Measurements from ENCODE around the gene CCNYL1. TPM values are rescaled to one million over a fixed set of nuclear protein-coding genes. Genes with fewer than 3 reads are reported as not detected.

The CCNYL1 gene
- 18.0 TPM for total RNA-seq (ENCODE audit: unreplicated experiment)
- long read RNA-seq: 0 reads

DNA sequence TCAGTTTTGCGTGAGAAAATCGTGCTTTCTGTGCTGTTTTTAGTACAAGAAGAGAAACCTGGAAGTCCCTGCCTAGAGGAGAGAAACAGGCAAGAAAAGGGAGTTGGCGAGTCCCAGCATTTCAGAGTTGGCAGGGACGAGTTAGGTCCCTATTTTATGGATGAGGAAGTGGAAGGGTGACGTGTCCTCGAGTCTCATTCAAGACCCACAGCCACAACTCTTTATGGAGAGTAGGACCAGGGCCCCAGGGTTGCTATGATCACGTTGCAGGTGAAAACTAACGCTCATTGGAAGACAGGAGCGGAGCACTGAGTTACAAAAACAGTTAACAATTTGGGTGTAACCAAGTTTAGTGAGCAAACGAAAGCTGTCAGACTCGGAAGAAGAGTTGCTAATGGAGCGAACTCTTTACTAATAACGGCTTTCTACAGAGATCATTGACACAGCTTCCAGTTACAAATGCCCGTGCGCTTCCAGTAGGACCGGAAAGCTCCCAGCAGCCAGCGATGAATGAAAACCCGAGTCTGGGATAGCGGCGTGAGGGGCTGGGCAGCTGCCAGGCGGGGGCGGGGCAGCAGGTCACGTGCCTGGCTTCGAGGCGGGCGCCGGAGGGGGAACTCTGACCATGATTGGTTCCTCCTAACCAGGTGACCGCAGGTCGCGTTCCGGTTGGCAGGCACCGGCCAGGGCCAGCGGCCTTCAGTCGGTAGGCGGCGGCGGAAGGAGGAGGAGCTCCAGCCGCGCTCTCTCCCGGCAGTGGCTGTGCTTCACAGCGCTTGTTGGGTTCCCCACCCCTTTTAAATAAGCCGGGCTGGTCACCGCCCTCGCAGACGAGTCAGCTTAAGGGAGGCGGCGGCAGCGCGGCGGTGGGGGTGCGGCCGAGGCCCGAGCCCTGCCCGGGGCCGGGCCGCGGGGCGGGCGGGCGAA lies at the start of gene CCNYL1:
Gene CCNYL1 (plus strand): TSS at position 827 of the 927 bp plus-strand sequence. CDS start 257 bp downstream, outside the sequence.
- TF ChIP-seq, protein P1, sequence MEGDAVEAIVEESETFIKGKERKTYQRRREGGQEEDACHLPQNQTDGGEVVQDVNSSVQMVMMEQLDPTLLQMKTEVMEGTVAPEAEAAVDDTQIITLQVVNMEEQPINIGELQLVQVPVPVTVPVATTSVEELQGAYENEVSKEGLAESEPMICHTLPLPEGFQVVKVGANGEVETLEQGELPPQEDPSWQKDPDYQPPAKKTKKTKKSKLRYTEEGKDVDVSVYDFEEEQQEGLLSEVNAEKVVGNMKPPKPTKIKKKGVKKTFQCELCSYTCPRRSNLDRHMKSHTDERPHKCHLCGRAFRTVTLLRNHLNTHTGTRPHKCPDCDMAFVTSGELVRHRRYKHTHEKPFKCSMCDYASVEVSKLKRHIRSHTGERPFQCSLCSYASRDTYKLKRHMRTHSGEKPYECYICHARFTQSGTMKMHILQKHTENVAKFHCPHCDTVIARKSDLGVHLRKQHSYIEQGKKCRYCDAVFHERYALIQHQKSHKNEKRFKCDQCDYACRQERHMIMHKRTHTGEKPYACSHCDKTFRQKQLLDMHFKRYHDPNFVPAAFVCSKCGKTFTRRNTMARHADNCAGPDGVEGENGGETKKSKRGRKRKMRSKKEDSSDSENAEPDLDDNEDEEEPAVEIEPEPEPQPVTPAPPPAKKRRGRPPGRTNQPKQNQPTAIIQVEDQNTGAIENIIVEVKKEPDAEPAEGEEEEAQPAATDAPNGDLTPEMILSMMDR (IDR thresholded peaks at IDR 0.05; ENCODE audit: partially characterized antibody, unreplicated experiment): no peak
- Mint-ChIP-seq H3K4me3 (ENCODE audit: unreplicated experiment) (peak within 1 kb of the TSS; percentile 99), H3K36me3 (ENCODE audit: unreplicated experiment) (no peaks in the 10 kb centered on the region), H3K9me3 (ENCODE audit: unreplicated experiment) (peaks cover 7% of the 10 kb centered on the region), H3K4me1 (ENCODE audit: low read depth, unreplicated experiment) (peaks cover 7% of the 10 kb centered on the region), H3K27ac (ENCODE audit: unreplicated experiment) (peak within 1 kb of the TSS; percentile 90), H3K27me3 (ENCODE audit: unreplicated experiment) (peaks cover 6% of the 10 kb centered on the region)
- peak; percentile 99 for DNase-seq

DNA sequence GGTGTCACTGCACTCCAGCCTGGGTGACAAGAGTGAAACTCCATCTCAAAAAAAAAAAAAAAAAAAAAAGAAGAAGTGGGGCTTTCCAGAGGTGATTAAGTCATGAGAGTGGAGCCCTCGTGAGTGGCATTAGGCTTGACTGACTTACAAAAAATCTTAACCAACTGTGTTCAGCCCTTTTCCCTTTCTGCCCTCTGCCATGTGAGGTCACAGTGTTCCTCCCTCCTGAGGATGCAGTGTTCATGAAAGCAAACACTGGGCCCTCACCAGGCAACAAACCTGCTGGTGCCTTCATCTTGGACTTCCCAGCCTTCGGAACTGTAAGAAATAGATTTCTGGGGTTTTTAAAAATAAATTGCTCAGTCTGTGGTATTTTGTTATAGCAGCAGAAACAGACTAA lies 49.2 kb upstream of the CCNYL1 start:
- Mint-ChIP-seq H3K27ac (ENCODE audit: unreplicated experiment) (no peak overlapping the region), H3K4me1 (ENCODE audit: low read depth, unreplicated experiment) (no peaks in the 10 kb centered on the region), H3K9me3 (ENCODE audit: unreplicated experiment) (peaks cover 5% of the 10 kb centered on the region), H3K36me3 (ENCODE audit: unreplicated experiment) (no peaks in the 10 kb centered on the region), H3K4me3 (ENCODE audit: unreplicated experiment) (no peak overlapping the region), H3K27me3 (ENCODE audit: unreplicated experiment) (no peaks in the 10 kb centered on the region)
- TF ChIP-seq, protein P1 (IDR thresholded peaks at IDR 0.05; ENCODE audit: partially characterized antibody, unreplicated experiment): no peak
- no peak for DNase-seq

DNA sequence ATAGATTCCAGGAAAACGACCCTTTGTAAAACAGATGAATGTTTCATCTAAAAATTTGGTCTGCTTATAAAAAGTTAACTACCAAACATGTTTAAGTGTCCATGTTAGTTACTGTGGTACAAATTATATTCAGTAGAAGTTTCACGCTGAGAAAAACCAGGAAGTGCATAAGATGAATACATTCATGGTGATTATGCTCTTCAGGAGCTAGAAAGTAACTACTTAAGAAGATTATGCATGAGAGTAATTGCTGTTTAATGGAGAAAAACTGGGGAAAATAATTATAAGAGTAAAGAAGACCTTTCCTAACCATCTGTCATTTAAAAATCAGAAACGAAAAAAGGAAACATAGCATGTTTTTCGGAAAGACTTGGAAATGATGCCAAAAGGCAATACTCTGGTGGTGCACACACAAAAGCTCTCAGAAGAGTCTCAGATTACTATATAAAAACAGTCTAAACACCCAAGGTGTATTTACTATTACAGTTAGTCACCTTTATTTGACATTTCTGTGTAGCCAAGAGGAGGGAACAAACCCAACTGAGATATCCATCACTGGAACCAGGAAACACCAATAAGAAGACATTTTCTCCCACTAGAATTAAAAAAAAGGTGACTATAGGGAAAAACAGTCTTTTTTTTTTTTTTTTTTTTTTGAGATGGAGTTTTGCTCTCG lies 47.4 kb upstream of the CCNYL1 start:
- Mint-ChIP-seq H3K27me3 (ENCODE audit: unreplicated experiment) (no peaks in the 10 kb centered on the region), H3K9me3 (ENCODE audit: unreplicated experiment) (peaks cover 5% of the 10 kb centered on the region), H3K36me3 (ENCODE audit: unreplicated experiment) (no peaks in the 10 kb centered on the region), H3K4me1 (ENCODE audit: low read depth, unreplicated experiment) (no peaks in the 10 kb centered on the region), H3K4me3 (ENCODE audit: unreplicated experiment) (no peak overlapping the region), H3K27ac (ENCODE audit: unreplicated experiment) (no peak overlapping the region)
- DNase-seq: no peak
- TF ChIP-seq, protein P1 (IDR thresholded peaks at IDR 0.05; ENCODE audit: partially characterized antibody, unreplicated experiment): no peak

DNA sequence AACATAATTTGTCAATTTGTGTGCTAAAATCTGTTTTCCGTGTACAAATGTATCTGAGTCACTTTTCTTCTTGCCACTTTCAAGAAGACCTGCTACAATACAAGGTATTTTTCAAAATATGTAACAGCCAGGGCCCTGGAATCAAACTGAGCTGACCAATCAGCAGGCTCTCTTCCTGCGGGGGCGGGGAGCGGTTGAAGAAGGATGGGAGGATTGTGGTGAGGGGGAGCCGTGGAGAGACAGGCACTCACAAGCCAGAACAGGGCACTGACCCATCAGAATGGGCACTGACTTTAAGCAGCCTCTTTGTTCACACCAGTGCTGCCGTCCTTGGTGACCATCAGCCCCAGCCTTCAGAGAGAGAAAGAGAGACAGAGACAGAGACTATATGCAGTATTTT lies 40.6 kb upstream of the CCNYL1 start:
- TF ChIP-seq, protein P1 (IDR thresholded peaks at IDR 0.05; ENCODE audit: partially characterized antibody, unreplicated experiment): no peak
- Mint-ChIP-seq H3K27me3 (ENCODE audit: unreplicated experiment) (no peaks in the 10 kb centered on the region), H3K36me3 (ENCODE audit: unreplicated experiment) (no peaks in the 10 kb centered on the region), H3K4me1 (ENCODE audit: low read depth, unreplicated experiment) (no peaks in the 10 kb centered on the region), H3K27ac (ENCODE audit: unreplicated experiment) (no peak overlapping the region), H3K4me3 (ENCODE audit: unreplicated experiment) (no peak overlapping the region), H3K9me3 (ENCODE audit: unreplicated experiment) (no peaks in the 10 kb centered on the region)
- no peak for DNase-seq
